ENCODE data around the gene THAP4. TPM values are rescaled to one million over a fixed set of nuclear protein-coding genes. Genes with fewer than 3 reads are reported as not detected.

The THAP4 gene
- total and polyA plus RNA-seq, 5 experiments from 2014 or later = 28.4 to 58.4 (median 31.8) TPM

GRCh38 chr2:241632478-241633325, 4.3 kb downstream of the THAP4 start:
- DNase-seq (no peak), ATAC-seq (no peak)
- no peak overlapping the region for H3K27ac Mint-ChIP-seq
- H3K9me3 Mint-ChIP-seq = no peaks in the 10 kb centered on the region
- peak overlapping the region in 1 of 10 donors; percentile 48 for H3K4me3 Mint-ChIP-seq
- H3K4me1 Mint-ChIP-seq = peaks cover 16 to 36% (median 31%) of the 10 kb centered on the region in 4 donors
- POLR2A ChIA-PET = interaction anchor here (0.6 to 0.9 kb wide), 2 partner anchors 10 to 69 kb away, joined by 5 to 6 read pairs; partner anchors contain the start of gene ING5
- peaks cover 0 to 48% (median 8%) of the 10 kb centered on the region in 3 donors for H3K36me3 Mint-ChIP-seq
- H3K27me3 Mint-ChIP-seq = no peaks in the 10 kb centered on the region

GRCh38 chr2:241629762-241630435, 7.1 kb downstream of the THAP4 start:
- ATAC-seq (no peak), DNase-seq (no peak)
- POLR2A ChIA-PET = no interaction called here
- H3K9me3 Mint-ChIP-seq = no peaks in the 10 kb centered on the region
- H3K27ac Mint-ChIP-seq = peak overlapping the region in 1 of 10 donors; percentile 15
- peaks cover 14 to 28% (median 19%) of the 10 kb centered on the region in 4 donors for H3K4me1 Mint-ChIP-seq
- H3K36me3 Mint-ChIP-seq = peaks cover 0 to 58% (median 8%) of the 10 kb centered on the region in 3 donors
- H3K27me3 Mint-ChIP-seq = no peaks in the 10 kb centered on the region
- H3K4me3 Mint-ChIP-seq = no peak overlapping the region

- Mint-ChIP-seq H3K27ac (peak overlapping the region in 1 of 10 donors; percentile 40), H3K4me1 (peaks cover 13 to 27% (median 18%) of the 10 kb centered on the region in 4 donors), H3K9me3 (no peaks in the 10 kb centered on the region), H3K4me3 (no peak overlapping the region), H3K36me3 (peaks cover 0 to 48% (median 8%) of the 10 kb centered on the region in 3 donors), H3K27me3 (no peaks in the 10 kb centered on the region)
- no peak for ATAC-seq
- DNase-seq = no peak
- POLR2A ChIA-PET = no interaction called here
These were observed 9.3 kb downstream of the THAP4 start for GRCh38 chr2:241627675-241628074.

- ATAC-seq (no peak), DNase-seq (no peak)
- Mint-ChIP-seq H3K4me3 (peak overlapping the region in 1 of 10 donors; percentile 7), H3K4me1 (peaks cover 18 to 39% (median 37%) of the 10 kb centered on the region in 4 donors), H3K27ac (peak overlapping the region in 5 of 10 donors; percentile 11 to 79 (median 43)), H3K36me3 (peaks cover 0 to 7% (median 0%) of the 10 kb centered on the region in 3 donors), H3K27me3 (no peaks in the 10 kb centered on the region), H3K9me3 (peaks cover 0 to 3% (median 0%) of the 10 kb centered on the region in 9 donors)
- POLR2A ChIA-PET = interaction anchor here (0.6 kb wide), 1 partner anchor 11 kb away, joined by 3 read pairs; no protein-coding TSS in a partner anchor
These were observed 16.6 kb downstream of the THAP4 start for GRCh38 chr2:241620419-241620769.

GRCh38 chr2:241619597-241620418, 17.1 kb downstream of the THAP4 start:
- Mint-ChIP-seq H3K27ac (peak overlapping the region in 1 of 10 donors; percentile 79), H3K27me3 (no peaks in the 10 kb centered on the region), H3K4me3 (peak overlapping the region in 1 of 10 donors; percentile 7), H3K36me3 (peaks cover 0 to 5% (median 0%) of the 10 kb centered on the region in 3 donors), H3K4me1 (peaks cover 18 to 43% (median 40%) of the 10 kb centered on the region in 4 donors), H3K9me3 (peaks cover 0 to 3% (median 0%) of the 10 kb centered on the region in 9 donors)
- ATAC-seq = no peak
- POLR2A ChIA-PET = no interaction called here
- DNase-seq = no peak

GRCh38 chr2:241618829-241619228, 18.1 kb downstream of the THAP4 start:
- Mint-ChIP-seq H3K27ac (peak overlapping the region in 7 of 10 donors; percentile 4 to 96 (median 93)), H3K36me3 (peaks cover 0 to 5% (median 0%) of the 10 kb centered on the region in 3 donors), H3K27me3 (no peaks in the 10 kb centered on the region), H3K9me3 (peaks cover 0 to 3% (median 0%) of the 10 kb centered on the region in 9 donors), H3K4me3 (no peak overlapping the region), H3K4me1 (peaks cover 18 to 41% (median 39%) of the 10 kb centered on the region in 4 donors)
- ATAC-seq (no peak), DNase-seq (no peak)
- POLR2A ChIA-PET = interaction anchor here (1.1 kb wide), 1 partner anchor 83 kb away, joined by 3 read pairs; the partner anchor contains the start of gene ING5

- POLR2A ChIA-PET = interaction anchor here (1.0 to 1.3 kb wide), 3 partner anchors 69 to 303 kb away, joined by 3 to 5 read pairs (median 3); partner anchors contain the start of genes DTYMK, HDLBP, ING5 and SEPTIN2
- Mint-ChIP-seq H3K36me3 (peaks cover 0 to 7% (median 0%) of the 10 kb centered on the region in 3 donors), H3K4me3 (peak overlapping the region in 9 of 10 donors; percentile 40 to 97 (median 91)), H3K27ac (peak overlapping the region; percentile 2 to 98 (median 94)), H3K27me3 (no peaks in the 10 kb centered on the region), H3K9me3 (peaks cover 0 to 3% (median 0%) of the 10 kb centered on the region in 9 donors), H3K4me1 (peaks cover 18 to 41% (median 39%) of the 10 kb centered on the region in 4 donors)
- no peak for DNase-seq
- no peak for ATAC-seq
These were observed 18.6 kb downstream of the THAP4 start for GRCh38 chr2:241618296-241618805.

- no peaks in the 10 kb centered on the region for H3K27me3 Mint-ChIP-seq
- H3K4me3 Mint-ChIP-seq = peak overlapping the region; percentile 89 to 97 (median 94)
- DNase-seq (peak in 7 of 10 donors; percentile 20 to 69 (median 45)), ATAC-seq (peak; percentile 90)
- H3K4me1 Mint-ChIP-seq = peaks cover 18 to 41% (median 39%) of the 10 kb centered on the region in 4 donors
- H3K9me3 Mint-ChIP-seq = peaks cover 0 to 3% (median 0%) of the 10 kb centered on the region in 9 donors
- POLR2A ChIA-PET = interaction anchor here (1.0 to 1.3 kb wide), 3 partner anchors 69 to 302 kb away, joined by 3 to 5 read pairs (median 3); partner anchors contain the start of genes DTYMK, HDLBP, ING5 and SEPTIN2
- H3K36me3 Mint-ChIP-seq = peaks cover 0 to 10% (median 0%) of the 10 kb centered on the region in 3 donors
- H3K27ac Mint-ChIP-seq = peak overlapping the region; percentile 69 to 98 (median 95)
These were observed 19.4 kb downstream of the THAP4 start for GRCh38 chr2:241617431-241618154.

GRCh38 chr2:241616168-241617125, 20.5 kb downstream of the THAP4 start:
- DNase-seq (no peak), ATAC-seq (no peak)
- peaks cover 0 to 3% (median 0%) of the 10 kb centered on the region in 9 donors for H3K9me3 Mint-ChIP-seq
- H3K27me3 Mint-ChIP-seq = no peaks in the 10 kb centered on the region
- peaks cover 0 to 9% (median 0%) of the 10 kb centered on the region in 3 donors for H3K36me3 Mint-ChIP-seq
- POLR2A ChIA-PET = interaction anchor here (1.2 kb wide), 1 partner anchor 8 kb away, joined by 4 read pairs; no protein-coding TSS in a partner anchor
- H3K27ac Mint-ChIP-seq = peak overlapping the region; percentile 62 to 98 (median 88)
- H3K4me1 Mint-ChIP-seq = peaks cover 20 to 44% (median 39%) of the 10 kb centered on the region in 4 donors
- H3K4me3 Mint-ChIP-seq = peak overlapping the region; percentile 81 to 97 (median 94)

GRCh38 chr2:241615522-241616052, 21.4 kb downstream of the THAP4 start:
- POLR2A ChIA-PET = interaction anchor here (1.2 kb wide), 1 partner anchor 9 kb away, joined by 4 read pairs; no protein-coding TSS in a partner anchor
- H3K27ac Mint-ChIP-seq = peak overlapping the region in 9 of 10 donors; percentile 43 to 89 (median 79)
- peaks cover 0 to 7% (median 0%) of the 10 kb centered on the region in 3 donors for H3K36me3 Mint-ChIP-seq
- H3K27me3 Mint-ChIP-seq = no peaks in the 10 kb centered on the region
- H3K4me1 Mint-ChIP-seq = peaks cover 19 to 44% (median 38%) of the 10 kb centered on the region in 4 donors
- H3K4me3 Mint-ChIP-seq = peak overlapping the region in 9 of 10 donors; percentile 62 to 94 (median 78)
- no peak for ATAC-seq
- no peak for DNase-seq
- H3K9me3 Mint-ChIP-seq = peaks cover 0 to under 1% (median 0%) of the 10 kb centered on the region in 9 donors
